COLO829 (cell line): ENCODE results near the gene HHAT.

ENCODE experiments used
- DNase-seq: peaks from one replicate; pipeline ENCODE4 v3.0.0; 2012; ENCODE audit warnings: low spot score

HHAT gene

GRCh38 chr1:210722410-210723081 lies 393.8 kb downstream of the HHAT start:
- DNase-seq: no peak

GRCh38 chr1:210723646-210724045 lies 394.9 kb downstream of the HHAT start:
- no peak for DNase-seq

GRCh38 chr1:210724768-210725167 lies 396.1 kb downstream of the HHAT start:
- DNase-seq: no peak
